Measurements from ENCODE around the gene EXO5. TPM values are rescaled to one million over a fixed set of nuclear protein-coding genes. Genes with fewer than 3 reads are reported as not detected.
"Not testable (repeated sequence)": the region's sequence is repeated elsewhere in the genome, so short reads cannot be mapped to it uniquely, and the experiment has no call there.

EXO5 gene, protein sequence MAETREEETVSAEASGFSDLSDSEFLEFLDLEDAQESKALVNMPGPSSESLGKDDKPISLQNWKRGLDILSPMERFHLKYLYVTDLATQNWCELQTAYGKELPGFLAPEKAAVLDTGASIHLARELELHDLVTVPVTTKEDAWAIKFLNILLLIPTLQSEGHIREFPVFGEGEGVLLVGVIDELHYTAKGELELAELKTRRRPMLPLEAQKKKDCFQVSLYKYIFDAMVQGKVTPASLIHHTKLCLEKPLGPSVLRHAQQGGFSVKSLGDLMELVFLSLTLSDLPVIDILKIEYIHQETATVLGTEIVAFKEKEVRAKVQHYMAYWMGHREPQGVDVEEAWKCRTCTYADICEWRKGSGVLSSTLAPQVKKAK
- 19.3 TPM for polyA plus RNA-seq (2012; ENCODE audit: insufficient read depth, insufficient read length)

DNA sequence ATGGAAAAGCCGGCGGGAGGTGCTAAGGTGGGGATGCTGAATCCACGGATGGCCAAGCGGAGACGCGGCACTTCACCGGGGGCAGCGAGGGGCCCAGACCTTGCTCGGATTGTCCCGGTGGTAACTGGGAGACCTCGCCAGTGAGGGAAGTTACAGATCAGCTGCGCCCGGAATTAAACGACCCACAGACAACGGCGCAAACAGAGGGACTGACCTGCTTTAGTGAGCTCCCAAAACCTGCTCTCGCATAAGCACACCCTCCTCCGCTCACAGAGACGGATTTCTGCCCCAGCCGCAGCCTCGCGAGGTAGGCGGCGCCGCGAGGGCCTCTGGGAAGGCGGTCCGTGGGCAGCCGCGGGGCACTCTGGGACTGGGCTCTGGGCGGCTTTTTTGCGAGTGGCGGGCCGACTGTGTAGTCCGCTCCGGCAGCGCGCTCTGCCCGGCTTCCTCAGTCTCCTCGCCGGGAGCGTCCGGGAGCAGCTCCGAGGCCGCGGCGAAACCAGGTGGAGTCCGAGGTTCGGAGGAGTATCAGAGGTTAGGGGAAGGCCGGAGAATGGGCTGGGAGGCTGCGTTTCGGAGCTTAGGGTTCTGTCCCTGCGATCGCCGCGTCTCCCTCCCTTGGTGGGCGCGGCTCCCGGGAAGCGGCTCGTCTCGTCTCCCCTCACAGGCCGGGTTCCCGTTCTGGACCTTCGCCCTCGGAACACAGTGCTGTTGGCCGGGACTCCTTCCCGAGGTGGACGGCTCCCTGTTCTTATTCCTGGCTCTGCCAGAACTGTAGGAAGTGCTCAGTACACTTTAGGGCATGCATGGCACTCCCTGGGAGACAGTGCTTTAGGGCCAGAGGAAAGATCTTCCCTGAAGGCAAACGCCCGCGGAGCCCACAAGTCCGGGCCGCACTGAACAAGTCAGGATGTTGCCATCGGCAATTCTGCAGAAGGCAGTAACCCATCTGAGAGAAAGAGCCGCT lies at the start of gene EXO5:
Gene EXO5, plus strand, starts transcription at position 393 of the 967 bp plus-strand sequence. CDS start 5,778 bp downstream, outside the sequence.
- H3K4me3 ChIP-seq (ENCODE audit: low read length): peak within 1 kb of the TSS; percentile 83
- peak; percentile 71 for DNase-seq (ENCODE audit: low read depth, low spot score)

DNA sequence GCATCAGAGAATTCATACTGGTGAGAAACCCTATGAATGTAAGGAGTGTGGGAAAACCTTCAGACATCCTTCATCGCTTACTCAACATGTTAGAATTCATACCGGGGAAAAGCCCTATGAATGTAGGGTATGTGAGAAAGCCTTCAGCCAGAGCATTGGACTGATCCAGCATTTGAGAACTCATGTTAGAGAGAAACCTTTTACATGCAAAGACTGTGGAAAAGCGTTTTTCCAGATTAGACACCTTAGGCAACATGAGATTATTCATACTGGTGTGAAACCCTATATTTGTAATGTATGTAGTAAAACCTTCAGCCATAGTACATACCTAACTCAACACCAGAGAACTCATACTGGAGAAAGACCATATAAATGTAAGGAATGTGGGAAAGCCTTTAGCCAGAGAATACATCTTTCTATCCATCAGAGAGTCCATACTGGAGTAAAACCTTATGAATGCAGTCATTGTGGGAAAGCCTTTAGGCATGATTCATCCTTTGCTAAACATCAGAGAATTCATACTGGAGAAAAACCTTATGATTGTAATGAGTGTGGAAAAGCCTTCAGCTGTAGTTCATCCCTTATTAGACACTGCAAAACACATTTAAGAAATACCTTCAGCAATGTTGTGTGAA lies 45.5 kb upstream of the EXO5 start:
- no peak overlapping the region for H3K4me3 ChIP-seq (ENCODE audit: low read length)

GRCh38 chr1:40469327-40469726 lies 39.2 kb upstream of the EXO5 start:
- DNase-seq (ENCODE audit: low read depth, low spot score): no peak
- no peak overlapping the region for H3K4me3 ChIP-seq (ENCODE audit: low read length)

More for the DNA sequence above, 45.5 kb upstream of the EXO5 start:
- no peak for DNase-seq (ENCODE audit: low read depth, low spot score)

DNA sequence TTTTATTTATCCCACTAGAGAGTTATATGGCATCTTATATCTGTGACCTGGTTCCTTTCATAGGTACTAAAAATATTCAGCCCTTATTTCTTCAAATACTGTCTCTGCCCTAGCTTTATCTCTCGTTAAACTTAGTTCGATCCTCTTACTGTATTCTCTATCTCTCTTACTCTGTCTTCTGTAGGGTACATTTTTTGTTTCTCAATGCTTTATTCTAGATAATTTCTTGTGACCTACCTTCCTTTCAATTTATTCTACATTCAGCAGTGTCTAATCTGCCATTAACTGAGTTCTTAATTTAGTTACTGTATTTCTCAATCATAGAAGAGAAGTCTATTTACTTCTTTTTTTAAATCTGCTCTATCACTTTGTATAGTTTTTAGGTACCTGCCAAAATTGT lies 33.3 kb upstream of the EXO5 start:
- H3K4me3 ChIP-seq (ENCODE audit: low read length): no peak overlapping the region
- DNase-seq (ENCODE audit: low read depth, low spot score): no peak

DNA sequence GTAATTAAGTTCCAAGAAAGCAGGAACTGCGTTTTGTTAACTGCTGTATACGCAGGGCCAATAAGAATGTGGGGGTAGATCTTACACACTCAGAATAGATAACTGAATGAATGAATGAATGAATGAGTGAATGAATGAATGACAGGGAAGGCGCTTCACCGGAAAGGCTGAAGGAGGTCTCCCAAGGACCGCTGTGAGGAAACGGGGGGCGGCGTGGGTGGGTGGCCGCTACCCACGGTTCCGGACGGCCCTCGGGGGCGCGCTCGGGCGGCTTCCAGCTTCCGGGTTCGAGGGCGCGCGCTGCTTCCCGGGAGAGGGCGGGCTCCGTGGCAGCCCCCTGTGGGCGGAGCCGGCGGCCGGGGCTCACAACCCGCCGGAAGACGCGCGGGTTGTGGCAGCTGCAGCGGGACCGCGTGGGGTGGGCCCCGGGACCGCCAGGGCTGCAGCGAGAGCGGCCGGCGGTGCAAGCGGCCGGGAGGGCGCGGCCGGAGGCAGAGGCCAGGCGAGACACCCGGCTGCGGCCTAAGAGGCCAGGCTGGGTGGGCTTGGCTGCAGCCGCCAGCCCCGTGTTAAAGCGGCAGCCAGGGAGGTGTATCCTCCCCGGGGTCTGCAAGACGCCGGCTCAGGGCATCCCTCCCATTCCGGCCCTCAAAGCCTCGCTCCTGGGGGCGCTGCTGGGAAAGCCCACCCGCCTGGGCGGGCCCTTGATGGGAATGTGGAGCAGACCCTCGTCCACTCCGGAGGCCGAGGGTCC lies 31.5 kb upstream of the EXO5 start, which contains the start of gene ZFP69:
Gene ZFP69, plus strand, starts transcription at position 367 of the 754 bp plus-strand sequence. CDS start 2,072 bp downstream, outside the sequence.
- no peak for DNase-seq (ENCODE audit: low read depth, low spot score)
- H3K4me3 ChIP-seq (ENCODE audit: low read length): no peak within 1 kb of the TSS

- no peak for DNase-seq (ENCODE audit: low read depth, low spot score)
- H3K4me3 ChIP-seq (ENCODE audit: low read length): no peak overlapping the region
Measured at GRCh38 chr1:40477678-40478053, 30.9 kb upstream of the EXO5 start.

GRCh38 chr1:40478276-40478675 lies 30.3 kb upstream of the EXO5 start:
- H3K4me3 ChIP-seq (ENCODE audit: low read length): no peak overlapping the region

DNA sequence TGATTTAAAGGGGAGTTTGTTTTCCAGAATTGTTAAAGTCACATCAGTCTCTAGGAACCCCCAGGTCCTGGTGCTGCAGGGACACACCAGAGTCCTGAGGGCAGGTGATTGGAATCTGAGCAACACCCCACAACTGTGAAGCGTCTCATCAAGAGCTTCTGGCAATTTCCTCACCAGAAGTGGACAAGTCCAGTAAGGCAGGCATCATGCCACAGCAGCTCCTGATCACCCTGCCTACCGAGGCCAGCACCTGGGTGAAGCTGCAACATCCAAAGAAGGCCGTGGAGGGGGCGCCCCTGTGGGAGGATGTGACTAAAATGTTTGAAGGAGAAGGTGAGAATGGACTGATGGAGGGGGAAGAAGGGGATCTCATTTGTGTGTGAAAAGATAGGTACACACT lies 29.4 kb upstream of the EXO5 start:
- DNase-seq (ENCODE audit: low read depth, low spot score): no peak
- H3K4me3 ChIP-seq (ENCODE audit: low read length): no peak overlapping the region

More at GRCh38 chr1:40478276-40478675, 30.3 kb upstream of the EXO5 start:
- no peak for DNase-seq (ENCODE audit: low read depth, low spot score)

DNA sequence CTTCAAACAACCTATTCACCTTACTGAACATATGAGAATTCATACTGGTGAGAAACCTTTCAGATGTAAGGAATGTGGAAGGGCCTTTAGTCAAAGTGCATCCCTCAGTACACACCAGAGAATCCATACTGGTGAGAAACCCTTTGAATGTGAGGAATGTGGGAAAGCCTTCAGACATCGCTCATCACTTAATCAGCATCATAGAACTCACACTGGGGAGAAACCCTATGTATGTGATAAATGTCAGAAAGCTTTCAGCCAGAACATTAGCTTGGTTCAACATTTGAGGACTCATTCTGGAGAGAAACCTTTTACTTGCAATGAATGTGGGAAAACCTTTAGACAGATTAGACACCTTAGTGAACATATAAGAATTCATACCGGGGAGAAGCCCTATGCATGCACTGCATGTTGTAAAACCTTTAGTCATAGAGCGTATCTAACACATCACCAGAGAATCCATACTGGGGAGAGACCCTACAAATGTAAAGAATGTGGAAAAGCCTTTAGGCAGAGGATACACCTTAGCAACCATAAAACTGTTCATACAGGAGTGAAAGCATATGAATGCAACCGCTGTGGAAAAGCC lies 13.2 kb upstream of the EXO5 start:
- no peak overlapping the region for H3K4me3 ChIP-seq (ENCODE audit: low read length)
- no peak for DNase-seq (ENCODE audit: low read depth, low spot score)

- DNase-seq (ENCODE audit: low read depth, low spot score); H3K4me3 ChIP-seq (ENCODE audit: low read length): not testable (repeated sequence)
Measured at GRCh38 chr1:40502651-40503050, 5.9 kb upstream of the EXO5 start.

DNA sequence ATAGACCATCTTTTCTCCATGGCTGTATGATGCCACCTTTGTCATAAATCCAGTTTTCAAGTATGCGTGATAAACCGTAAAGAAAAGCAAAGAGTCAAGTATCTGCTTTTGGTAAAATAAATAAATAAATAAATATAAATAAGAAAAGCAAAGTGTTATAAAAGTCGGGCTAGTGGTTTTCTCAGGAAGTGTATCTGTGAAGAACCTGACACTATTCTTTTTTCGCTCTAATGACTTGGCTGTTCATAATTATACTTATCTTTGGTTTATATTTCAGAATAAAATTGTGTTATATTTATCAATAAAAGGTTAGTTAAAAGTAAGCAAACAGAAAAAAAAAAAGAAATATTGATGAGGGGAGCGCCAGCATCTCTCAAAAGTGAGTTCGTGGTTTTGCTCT lies 594 bp upstream of the EXO5 start:
- H3K4me3 ChIP-seq (ENCODE audit: low read length): peak overlapping the region; percentile 83
- DNase-seq (ENCODE audit: low read depth, low spot score): no peak

DNA sequence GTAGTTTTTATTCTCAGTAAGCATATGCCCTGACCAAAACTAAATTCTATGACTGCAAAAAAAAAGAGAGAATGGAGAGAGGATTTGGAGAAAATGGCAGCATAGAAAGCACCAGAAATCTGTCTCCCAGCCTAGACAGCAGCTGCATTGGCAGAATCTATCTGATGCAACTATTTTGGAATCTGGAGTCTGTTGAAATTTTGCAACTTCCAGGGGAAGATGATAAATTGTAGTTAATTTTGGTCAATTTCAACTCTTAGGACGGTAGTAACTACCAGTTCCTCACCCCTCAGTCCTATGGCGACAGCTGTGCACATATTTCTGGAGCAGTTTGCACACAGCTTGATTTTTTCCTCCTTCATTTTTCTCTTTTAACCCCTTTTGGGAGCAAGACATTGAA lies 10.9 kb downstream of the EXO5 start:
- no peak for DNase-seq (ENCODE audit: low read depth, low spot score)
- no peak overlapping the region for H3K4me3 ChIP-seq (ENCODE audit: low read length)

DNA sequence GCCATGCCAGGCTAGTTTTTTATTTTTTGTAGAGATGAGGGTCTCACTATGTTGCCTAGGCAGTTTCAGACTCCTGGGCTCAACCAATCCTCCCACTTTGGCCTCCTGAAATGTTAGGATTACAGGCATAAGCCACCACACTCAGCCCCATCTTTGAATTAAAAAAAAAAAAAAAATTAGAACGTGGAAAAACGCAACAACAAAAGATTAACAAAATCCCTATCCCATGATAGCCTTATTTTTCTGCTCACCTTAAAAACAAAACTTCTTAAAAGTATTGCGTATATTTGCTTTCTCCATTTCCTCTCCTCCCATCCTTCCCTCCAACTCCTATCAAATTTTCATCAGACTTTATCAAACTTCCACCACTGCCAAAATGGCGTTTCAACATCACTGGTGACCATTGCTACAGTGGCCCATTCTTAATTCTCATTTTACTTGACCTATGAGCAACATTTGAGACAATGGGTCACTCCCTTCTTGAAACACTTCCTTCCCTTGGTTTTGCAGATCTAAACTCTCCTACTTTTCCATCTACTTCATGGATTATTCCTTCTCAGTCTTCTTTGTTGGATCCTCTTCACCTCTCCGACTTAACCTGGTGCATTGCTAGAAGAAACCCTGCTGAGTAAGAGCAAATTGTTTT lies 22.3 kb downstream of the EXO5 start:
- DNase-seq (ENCODE audit: low read depth, low spot score): no peak
- H3K4me3 ChIP-seq (ENCODE audit: low read length): peak overlapping the region; percentile 94

DNA sequence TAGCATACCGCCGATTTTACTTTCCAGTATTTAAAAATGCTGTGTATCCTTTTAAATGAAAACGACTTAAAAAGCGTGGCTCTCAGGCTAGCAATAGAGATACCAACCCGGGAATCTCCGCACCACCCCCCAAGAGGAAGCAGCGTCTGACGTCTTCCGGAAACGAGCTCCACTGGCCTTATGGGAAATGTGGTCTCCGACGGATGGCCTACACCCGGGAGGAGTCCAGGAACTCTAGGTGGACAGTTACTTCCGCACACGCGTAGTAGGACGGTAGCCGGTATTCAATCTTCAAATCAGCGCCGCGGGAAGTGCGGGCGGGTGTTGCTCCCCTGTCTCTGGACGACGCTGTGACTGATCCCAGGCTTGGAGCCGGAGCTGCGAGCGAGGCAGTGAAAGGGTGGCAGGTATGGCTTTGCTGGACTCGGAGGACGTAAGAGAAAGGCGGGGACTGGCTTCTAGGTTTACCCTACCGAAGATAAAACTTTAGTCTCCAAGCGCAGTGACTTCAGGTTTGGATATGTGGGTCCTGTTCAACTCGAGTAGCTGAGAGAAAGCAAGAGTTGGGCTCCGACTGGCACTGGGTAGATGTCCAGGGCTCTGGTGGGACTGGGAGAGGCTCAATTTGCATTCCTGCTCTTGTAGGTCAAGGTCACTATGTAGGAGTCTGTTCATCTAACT lies 23.0 kb downstream of the EXO5 start, which contains the start of gene ZNF684:
Gene ZNF684, plus strand, starts transcription at position 257 of the 681 bp plus-strand sequence. CDS start 1,530 bp downstream, outside the sequence.
- peak; percentile 95 for DNase-seq (ENCODE audit: low read depth, low spot score)
- H3K4me3 ChIP-seq (ENCODE audit: low read length): peak within 1 kb of the TSS; percentile 94

- no peak for DNase-seq (ENCODE audit: low read depth, low spot score)
- H3K4me3 ChIP-seq (ENCODE audit: low read length): peak overlapping the region; percentile 94
Measured at GRCh38 chr1:40532062-40532389, 23.5 kb downstream of the EXO5 start.

DNA sequence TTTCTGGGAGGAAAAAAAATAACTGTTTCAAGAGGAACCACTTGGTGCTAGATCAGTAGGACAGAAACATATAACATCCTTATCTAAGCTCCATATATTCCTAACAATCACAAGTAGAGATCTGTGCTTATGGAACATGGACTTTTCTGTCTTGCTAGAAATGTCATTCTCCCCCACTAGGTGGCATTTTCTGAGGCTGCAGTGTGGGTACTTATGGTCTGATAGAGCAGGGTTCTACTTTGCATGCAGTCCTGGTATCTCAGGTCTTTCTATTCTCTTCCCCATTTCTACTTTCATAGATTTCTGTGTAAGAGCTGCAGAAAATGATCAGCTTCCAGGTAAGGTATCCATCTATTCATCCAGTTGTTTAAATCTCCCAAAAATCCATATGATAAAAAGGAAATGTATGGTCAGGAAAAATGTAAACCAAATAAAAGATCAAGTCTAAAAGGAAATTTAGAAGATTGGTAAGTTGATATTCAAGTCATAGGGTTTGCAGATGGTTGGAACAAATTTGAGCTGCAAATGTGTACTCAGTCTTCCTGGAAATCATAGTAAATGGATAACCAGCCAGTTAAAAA lies 24.4 kb downstream of the EXO5 start:
- no peak overlapping the region for H3K4me3 ChIP-seq (ENCODE audit: low read length)
- peak; percentile 78 for DNase-seq (ENCODE audit: low read depth, low spot score)

DNA sequence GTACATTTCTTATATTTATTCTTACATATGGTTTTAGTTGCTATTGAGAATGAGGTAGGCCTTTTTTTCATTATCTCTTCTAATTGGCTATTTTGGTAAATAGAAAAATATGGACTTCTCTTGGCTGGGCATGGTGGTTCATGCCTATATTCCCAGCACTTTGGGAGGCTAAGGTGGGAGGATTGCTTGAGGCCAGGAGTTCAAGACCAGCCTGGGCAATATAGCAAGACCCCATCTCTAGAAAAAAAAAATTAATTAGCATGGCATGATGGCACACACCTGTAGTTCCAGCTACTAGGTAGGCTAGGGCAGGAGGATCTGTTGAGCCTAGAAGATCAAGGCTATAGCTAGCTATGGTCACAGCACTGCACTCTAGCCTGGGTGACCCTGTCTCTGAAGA lies 26.0 kb downstream of the EXO5 start:
- H3K4me3 ChIP-seq (ENCODE audit: low read length): no peak overlapping the region

More for the DNA sequence above, 26.0 kb downstream of the EXO5 start:
- no peak for DNase-seq (ENCODE audit: low read depth, low spot score)

All from Jurkat, Clone E6-1 (cell line).